Fibroblast of the aortic adventitia (primary cell): ENCODE data around the gene SCMH1. TPM values are rescaled to one million over a fixed set of nuclear protein-coding genes. Genes with fewer than 3 reads are reported as not detected.

ENCODE experiments used
- DNase-seq: peaks from one replicate; pipeline ENCODE4 v3.0.0-alpha.2; 2010; ENCODE audit warnings: low read depth
- H3K4me3 ChIP-seq: 2 replicates; pipeline ENCODE4 v1.5.1; 2011; ENCODE audit warnings: low read depth, mild to moderate bottlenecking, control low read depth, low read length, moderate library complexity
- total RNA-seq: library from RNA; depleted of rRNA; stranded (reverse); fragments of >200 nt; gene quantifications from 2 replicates; pipeline ENCODE4 v1.2.3, GENCODE V29; 2012; ENCODE audit warnings: low replicate concordance
- TF ChIP-seq, protein P1 (sequence below): IDR thresholded peaks from 2 replicates; pipeline ENCODE4 v1.5.1; 2011; ENCODE audit warnings: mild to moderate bottlenecking, low read length, control low read depth, inconsistent platforms; ENCODE audit not compliant: insufficient read depth

Gene SCMH1
- total RNA-seq, 1 donor, result 12.1 TPM

DNA sequence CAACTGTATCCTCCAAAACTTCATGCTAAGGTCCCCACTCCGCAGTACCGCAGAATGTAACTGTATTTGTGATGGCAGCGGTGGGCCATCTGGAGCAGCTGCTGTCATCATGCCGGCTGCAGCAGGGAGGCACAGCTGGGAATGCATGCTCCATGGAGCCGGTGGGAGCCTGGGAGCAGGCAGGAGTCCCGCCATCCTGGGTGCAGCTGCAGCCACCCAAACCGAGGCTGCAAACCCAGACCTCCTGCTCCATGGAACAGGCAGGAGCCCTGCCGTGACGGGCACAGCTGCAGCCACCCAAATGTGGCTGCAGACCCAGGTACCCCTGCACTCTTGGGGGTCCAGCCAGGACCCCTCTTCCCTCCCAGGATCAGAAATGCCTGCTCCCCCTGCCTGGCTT is 80.3 kb downstream of the SCMH1 start:
- no peak for DNase-seq
- H3K4me3 ChIP-seq, result no peak overlapping the region
- TF ChIP-seq, protein P1, sequence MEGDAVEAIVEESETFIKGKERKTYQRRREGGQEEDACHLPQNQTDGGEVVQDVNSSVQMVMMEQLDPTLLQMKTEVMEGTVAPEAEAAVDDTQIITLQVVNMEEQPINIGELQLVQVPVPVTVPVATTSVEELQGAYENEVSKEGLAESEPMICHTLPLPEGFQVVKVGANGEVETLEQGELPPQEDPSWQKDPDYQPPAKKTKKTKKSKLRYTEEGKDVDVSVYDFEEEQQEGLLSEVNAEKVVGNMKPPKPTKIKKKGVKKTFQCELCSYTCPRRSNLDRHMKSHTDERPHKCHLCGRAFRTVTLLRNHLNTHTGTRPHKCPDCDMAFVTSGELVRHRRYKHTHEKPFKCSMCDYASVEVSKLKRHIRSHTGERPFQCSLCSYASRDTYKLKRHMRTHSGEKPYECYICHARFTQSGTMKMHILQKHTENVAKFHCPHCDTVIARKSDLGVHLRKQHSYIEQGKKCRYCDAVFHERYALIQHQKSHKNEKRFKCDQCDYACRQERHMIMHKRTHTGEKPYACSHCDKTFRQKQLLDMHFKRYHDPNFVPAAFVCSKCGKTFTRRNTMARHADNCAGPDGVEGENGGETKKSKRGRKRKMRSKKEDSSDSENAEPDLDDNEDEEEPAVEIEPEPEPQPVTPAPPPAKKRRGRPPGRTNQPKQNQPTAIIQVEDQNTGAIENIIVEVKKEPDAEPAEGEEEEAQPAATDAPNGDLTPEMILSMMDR, result no peak

DNA sequence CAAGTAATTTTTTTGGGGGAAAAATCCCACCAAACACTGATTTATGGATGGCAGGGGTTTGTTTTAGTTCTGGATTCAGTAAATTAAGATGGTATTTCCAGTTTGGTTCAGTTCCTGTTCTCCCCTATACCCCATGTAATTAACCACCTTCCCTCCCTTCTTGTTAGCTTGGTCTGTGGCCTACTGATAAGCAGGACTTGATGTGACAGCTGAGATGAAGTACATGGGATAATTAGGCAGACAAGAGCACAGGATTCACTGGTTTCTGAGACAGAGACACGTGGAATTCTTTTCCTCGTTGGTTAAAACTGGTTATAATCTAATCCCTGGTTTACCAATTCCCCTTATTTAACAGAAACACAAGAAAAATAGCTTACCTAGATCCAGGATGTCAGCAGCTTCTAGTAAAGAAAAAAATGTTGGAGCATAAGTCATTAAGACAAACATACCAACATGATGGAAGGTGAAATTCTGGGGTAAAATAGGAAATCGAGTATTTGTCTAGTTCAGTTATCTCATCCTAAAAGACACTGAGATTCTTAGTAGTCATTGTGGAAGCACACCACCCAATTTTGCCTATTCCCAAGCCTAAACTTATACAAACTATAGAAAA is 81.5 kb downstream of the SCMH1 start:
- no peak overlapping the region for H3K4me3 ChIP-seq
- TF ChIP-seq, protein P1, result no peak

DNA sequence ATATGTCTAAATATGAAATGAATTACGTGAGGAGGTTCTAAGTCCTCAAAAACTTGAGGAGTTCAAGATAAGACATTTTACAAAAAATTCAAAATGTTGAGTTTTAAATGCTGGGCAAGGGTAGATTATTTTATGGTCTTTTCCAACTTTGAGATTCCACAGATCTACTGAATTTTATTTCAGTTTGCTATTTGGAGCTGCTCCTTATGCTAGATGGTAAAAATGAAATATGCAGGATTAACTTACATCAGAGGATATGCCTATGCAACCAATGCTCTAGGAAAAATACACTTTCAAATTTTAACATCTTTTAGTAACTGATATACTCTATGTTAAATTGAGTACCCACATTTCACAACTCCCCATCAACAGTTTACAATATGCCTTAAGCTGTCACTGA is 83.1 kb downstream of the SCMH1 start:
- no peak for DNase-seq
- H3K4me3 ChIP-seq, result no peak overlapping the region
- TF ChIP-seq, protein P1, result no peak

More for the DNA sequence above, 81.5 kb downstream of the SCMH1 start:
- no peak for DNase-seq

GRCh38 chr1:41158147-41158875 is 83.8 kb downstream of the SCMH1 start:
- TF ChIP-seq, protein P1, result no peak
- no peak for DNase-seq
- no peak overlapping the region for H3K4me3 ChIP-seq

DNA sequence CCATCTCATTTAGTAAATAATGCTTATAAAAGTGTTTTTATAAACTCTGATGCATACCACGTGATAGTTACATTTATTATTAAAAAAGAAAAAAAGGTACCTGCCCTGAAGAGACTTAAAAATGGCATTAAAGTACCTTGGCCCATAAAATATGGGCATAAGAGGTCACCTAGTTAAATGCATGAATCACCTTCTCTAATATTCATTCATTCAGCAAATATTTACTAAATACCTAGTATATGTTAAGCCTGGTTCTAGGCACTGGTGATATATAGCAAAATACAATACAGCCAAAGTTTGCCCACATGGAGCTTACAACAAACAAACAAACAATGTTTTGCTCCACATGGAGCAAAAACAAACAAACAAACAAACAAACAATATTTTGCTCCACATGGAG is 87.0 kb downstream of the SCMH1 start:
- TF ChIP-seq, protein P1, result no peak
- DNase-seq, result no peak
- H3K4me3 ChIP-seq, result no peak overlapping the region

- no peak overlapping the region for H3K4me3 ChIP-seq
- DNase-seq, result no peak
- TF ChIP-seq, protein P1, result no peak
Measured at GRCh38 chr1:41153750-41154274, 88.3 kb downstream of the SCMH1 start.
